ENCODE measurements around the gene CDC42BPA.
"Not testable (repeated sequence)": the region's sequence is repeated elsewhere in the genome, so short reads cannot be mapped to it uniquely, and the experiment has no call there.

CDC42BPA gene

GRCh38 chr1:227318016-227318852 lies at the start of gene CDC42BPA:
Gene CDC42BPA, minus strand, starts transcription at chr1:227318492. Its CDS starts 1,310 bp downstream, at chr1:227317182.
- ATAC-seq (peak; percentile 71), DNase-seq (peak; percentile 49)

GRCh38 chr1:227368009-227368408 lies 49.7 kb upstream of the CDC42BPA start:
- ATAC-seq (no peak), DNase-seq (no peak)

- no peak for ATAC-seq
These were observed 47.5 kb upstream of the CDC42BPA start for GRCh38 chr1:227365473-227366431.

GRCh38 chr1:227364657-227365056 lies 46.4 kb upstream of the CDC42BPA start:
- no peak for DNase-seq
- no peak for ATAC-seq

More at GRCh38 chr1:227365473-227366431, 47.5 kb upstream of the CDC42BPA start:
- DNase-seq, result no peak

- ATAC-seq (no peak), DNase-seq (no peak)
These were observed 45.5 kb upstream of the CDC42BPA start for GRCh38 chr1:227363825-227364224.

- ATAC-seq (no peak), DNase-seq (no peak)
These were observed 43.7 kb upstream of the CDC42BPA start for GRCh38 chr1:227362039-227362438.

GRCh38 chr1:227357927-227358302 lies 39.6 kb upstream of the CDC42BPA start:
- DNase-seq (no peak), ATAC-seq (no peak)

- ATAC-seq (no peak), DNase-seq (no peak)
These were observed 39.1 kb upstream of the CDC42BPA start for GRCh38 chr1:227357171-227357926.

GRCh38 chr1:227356620-227357146 lies 38.4 kb upstream of the CDC42BPA start:
- ATAC-seq, result no peak
- no peak for DNase-seq

- no peak for ATAC-seq
- DNase-seq, result no peak
These were observed 37.4 kb upstream of the CDC42BPA start for GRCh38 chr1:227355542-227356245.

GRCh38 chr1:227353186-227353585 lies 34.9 kb upstream of the CDC42BPA start:
- ATAC-seq (no peak), DNase-seq (no peak)

- not testable (repeated sequence) for ATAC-seq, DNase-seq
These were observed 33.9 kb upstream of the CDC42BPA start for GRCh38 chr1:227352164-227352563.

- ATAC-seq, result no peak
- no peak for DNase-seq
These were observed 33.2 kb upstream of the CDC42BPA start for GRCh38 chr1:227351443-227351842.

- DNase-seq, result no peak
- no peak for ATAC-seq
These were observed 31.7 kb upstream of the CDC42BPA start for GRCh38 chr1:227349967-227350366.

GRCh38 chr1:227343727-227344551 lies 25.6 kb upstream of the CDC42BPA start:
- DNase-seq, result no peak
- ATAC-seq, result no peak

- DNase-seq, result no peak
- ATAC-seq, result no peak
These were observed 24.9 kb upstream of the CDC42BPA start for GRCh38 chr1:227343206-227343605.

- ATAC-seq (no peak), DNase-seq (no peak)
These were observed 24.0 kb upstream of the CDC42BPA start for GRCh38 chr1:227342075-227342829.

GRCh38 chr1:227336136-227336535 lies 17.8 kb upstream of the CDC42BPA start:
- not testable (repeated sequence) for ATAC-seq, DNase-seq

GRCh38 chr1:227335242-227336020 lies 17.1 kb upstream of the CDC42BPA start:
- DNase-seq (no peak), ATAC-seq (no peak)
